GM21717 (cell line): ENCODE measurements around the gene PKD2L2.
"Not testable (repeated sequence)": the region's sequence is repeated elsewhere in the genome, so short reads cannot be mapped to it uniquely, and the experiment has no call there.

ENCODE experiments used
- ATAC-seq: cut with Tn5 transposase; IDR thresholded peaks from one replicate; pipeline ENCODE4 v1.9.1; 2021; ENCODE audit warnings: mild to moderate bottlenecking, moderate library complexity; ENCODE audit not compliant: unreplicated experiment

PKD2L2 gene

GRCh38 chr5:137954131-137954879 lies 65.0 kb downstream of the PKD2L2 start:
- ATAC-seq = no peak

GRCh38 chr5:137957948-137958347 lies 68.7 kb downstream of the PKD2L2 start:
- no peak for ATAC-seq

DNA sequence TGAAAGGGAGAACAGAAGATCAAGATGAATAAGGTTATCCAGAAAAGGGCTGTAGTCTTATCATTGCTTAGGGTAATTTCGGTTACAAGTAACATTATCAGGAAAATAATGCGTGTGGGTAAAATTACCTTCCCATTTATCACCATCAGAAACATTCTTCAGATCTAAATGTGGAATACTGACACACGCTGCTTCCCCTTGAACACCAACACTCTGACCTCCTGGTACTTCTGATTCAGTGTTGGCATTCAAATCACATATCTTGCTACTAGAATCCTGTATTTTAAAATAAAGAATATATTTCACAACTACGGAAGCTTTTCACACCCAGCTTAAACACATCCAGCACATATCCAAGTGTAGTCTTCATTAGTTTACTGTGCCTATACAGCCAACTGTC lies 70.2 kb downstream of the PKD2L2 start:
- ATAC-seq = no peak

DNA sequence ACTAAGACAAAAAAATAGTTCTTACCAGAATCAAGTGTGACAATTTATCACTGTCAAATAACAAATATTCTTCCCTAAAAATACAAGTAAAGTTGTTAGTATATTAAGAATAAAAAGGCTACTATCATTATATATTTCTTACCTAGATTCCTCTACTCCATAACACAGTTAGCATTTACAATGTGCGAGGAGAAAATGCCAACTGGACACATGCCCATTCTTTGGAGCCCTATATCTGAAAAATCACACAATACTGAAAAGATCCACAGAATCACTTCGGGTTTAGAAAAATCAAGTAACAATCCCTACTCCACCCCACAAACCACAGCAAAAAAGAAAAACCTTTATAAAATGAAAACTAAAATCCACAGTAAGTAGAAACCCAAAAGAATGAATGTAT lies 70.9 kb downstream of the PKD2L2 start:
- no peak for ATAC-seq

DNA sequence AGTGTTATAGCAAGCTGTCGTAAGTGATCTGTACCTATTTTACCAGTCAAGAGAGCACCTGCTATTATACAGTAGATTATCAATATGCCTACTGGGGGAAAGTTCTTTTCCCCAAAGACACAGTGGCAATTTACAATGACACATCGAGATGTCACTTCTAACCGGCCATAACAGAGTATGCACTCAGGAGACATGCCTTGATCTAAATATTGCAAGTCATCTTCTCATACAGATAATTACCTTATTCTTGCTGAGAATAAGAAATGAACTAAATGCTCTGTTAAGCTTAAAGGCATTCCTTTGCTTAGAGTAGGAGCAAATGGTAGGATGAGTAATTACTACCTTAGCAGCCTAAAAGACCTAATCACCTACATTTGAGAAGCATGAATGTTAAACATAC lies 71.6 kb downstream of the PKD2L2 start:
- ATAC-seq = no peak

- ATAC-seq = not testable (repeated sequence)
Measured at GRCh38 chr5:137970384-137970783, 81.1 kb downstream of the PKD2L2 start.

DNA sequence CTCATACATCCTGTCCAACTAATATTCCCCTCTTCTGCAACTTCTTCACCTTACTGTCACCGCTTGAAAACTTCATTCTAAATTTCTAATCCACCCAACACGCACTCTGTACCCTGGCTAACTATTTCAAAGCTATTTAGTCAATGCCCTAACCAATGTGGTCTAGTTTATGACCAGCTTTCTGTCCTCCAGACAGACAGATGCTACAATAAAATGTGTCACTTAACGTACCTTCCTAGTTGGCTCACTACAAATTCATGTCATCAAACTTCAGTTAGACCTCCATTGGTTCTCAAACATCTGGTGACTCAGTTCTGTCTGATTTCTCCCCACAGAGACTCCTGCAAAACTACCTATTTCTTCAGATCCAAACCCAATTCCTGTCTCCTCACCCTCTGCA lies 86.0 kb downstream of the PKD2L2 start:
- no peak for ATAC-seq

- ATAC-seq = no peak
Measured at GRCh38 chr5:137989419-137989818, 100.2 kb downstream of the PKD2L2 start.
